Measurements from ENCODE around the gene KCNIP4. TPM values are rescaled to one million over a fixed set of nuclear protein-coding genes. Genes with fewer than 3 reads are reported as not detected.
A peak's percentile ranks its signal among the peaks of the same experiment; 100 is the strongest.

The KCNIP4 gene
- total and polyA plus RNA-seq, 10 donors, result not detected

DNA sequence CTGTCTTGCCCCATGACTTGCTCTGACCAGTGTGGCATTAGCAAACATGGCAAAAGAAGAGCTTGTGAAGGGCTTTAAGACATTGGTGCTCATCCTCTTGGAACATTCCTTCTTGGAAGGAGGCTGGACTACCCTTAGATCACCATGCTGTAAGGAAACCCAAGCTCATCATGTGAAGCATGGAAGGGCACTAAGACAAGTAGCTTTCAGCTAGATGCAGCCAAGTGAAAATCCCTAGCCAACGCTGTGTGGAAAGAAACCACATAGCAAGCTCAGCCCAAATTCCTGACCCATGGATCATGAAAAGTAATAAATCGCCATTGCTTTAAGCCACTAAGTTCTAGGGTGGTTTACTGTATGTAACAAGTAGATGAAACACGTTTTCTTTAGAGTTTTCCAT lies 1260.7 kb downstream of the KCNIP4 start:
- TF ChIP-seq POLR2A (IDR thresholded peaks at IDR 0.05) (no peak), POLR2AphosphoS5 (IDR thresholded peaks at IDR 0.05) (no peak), CTCF (IDR thresholded peaks at IDR 0.05 in 8 of 11, conservative IDR thresholded peaks at IDR 0.05 in 3 of 11) (no peak)
- 58 to 67% (median 63%) methylated on average over 3 of the region's 3 CpGs for WGBS, 5 donors

DNA sequence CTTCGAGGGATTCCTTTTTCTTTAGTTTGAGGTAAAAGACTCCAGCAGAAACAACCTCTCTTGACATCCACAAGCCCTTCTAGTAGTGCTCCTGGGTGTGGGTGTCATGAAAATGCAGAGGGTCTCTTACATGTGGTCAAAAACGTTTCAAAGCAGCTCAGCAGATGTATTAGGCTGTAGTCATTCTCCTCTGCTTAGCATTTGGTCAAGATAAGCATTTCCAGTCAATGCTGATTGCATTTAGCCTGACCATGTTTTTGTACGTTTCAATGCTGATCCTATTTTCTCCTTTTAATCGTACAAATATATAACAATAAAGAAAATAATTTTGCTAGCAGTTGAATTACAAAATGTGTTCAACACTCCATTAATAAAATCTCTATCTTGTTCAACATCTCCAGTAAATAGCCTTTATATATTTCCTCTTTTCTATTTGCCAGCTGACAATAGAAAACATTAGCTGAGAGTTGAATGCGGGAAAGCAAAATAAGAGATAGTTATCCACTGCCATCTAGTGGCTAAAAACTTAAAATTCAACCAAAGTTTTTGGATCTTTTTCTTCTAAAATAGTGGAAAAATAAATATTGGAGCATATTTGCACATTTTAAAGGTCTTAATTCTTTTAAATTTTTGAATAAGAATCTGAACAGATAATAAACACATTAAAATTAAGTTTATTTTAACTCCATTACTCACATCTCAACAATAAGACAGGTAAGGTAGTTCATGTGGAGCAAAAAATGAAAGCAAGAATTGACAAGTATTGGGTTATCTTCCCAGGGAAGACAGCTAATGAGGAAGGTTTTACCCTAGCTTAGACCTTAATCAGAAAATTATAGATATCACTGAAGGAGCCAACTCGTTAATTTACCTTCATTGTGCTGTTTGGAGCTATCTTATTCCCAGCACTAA lies 1263.5 kb downstream of the KCNIP4 start:
- TF ChIP-seq POLR2A (IDR thresholded peaks at IDR 0.05), result no peak
- TF ChIP-seq POLR2AphosphoS5 (IDR thresholded peaks at IDR 0.05), result no peak
- peak in 9 of 11 experiments; percentile 18 to 64 (median 53) for TF ChIP-seq CTCF (IDR thresholded peaks at IDR 0.05 in 8 of 11, conservative IDR thresholded peaks at IDR 0.05 in 3 of 11)
- H3K9me3 ChIP-seq, result no peaks in the 10 kb centered on the region
- no peak overlapping the region for H3K4me3 ChIP-seq
- H3K27ac ChIP-seq, result no peak overlapping the region
- intact Hi-C loops (cut with DNase I; ENCODE audit: low total_unique reads), result loop anchor here (5.0 to 10.0 kb wide), 2 partner anchors 260 to 1993 kb away; no protein-coding TSS in a partner anchor
- peaks cover 0 to 8% (median 0%) of the 10 kb centered on the region in 6 donors for H3K4me1 ChIP-seq
- no peak for DNase-seq
- H3K27me3 ChIP-seq (replicated peaks in 1 of 7), result no peaks in the 10 kb centered on the region
- 34 to 39% (median 35%) methylated on average over 6 of the region's 6 CpGs for WGBS, 5 donors
- no peaks in the 10 kb centered on the region for H3K36me3 ChIP-seq

More for the DNA sequence above, 1260.7 kb downstream of the KCNIP4 start:
- Histone ChIP-seq H3K27ac (no peak overlapping the region), H3K27me3 (replicated peaks in 1 of 7) (no peaks in the 10 kb centered on the region), H3K36me3 (no peaks in the 10 kb centered on the region), H3K4me1 (peaks cover 0 to 8% (median 0%) of the 10 kb centered on the region in 6 donors), H3K4me3 (no peak overlapping the region), H3K9me3 (no peaks in the 10 kb centered on the region)
- intact Hi-C loops (cut with DNase I; ENCODE audit: low total_unique reads), result loop anchor here (10.0 kb wide), 1 partner anchor 263 kb away; no protein-coding TSS in a partner anchor
- DNase-seq, result no peak

GRCh38 chr4:20683766-20684165 lies 1264.8 kb downstream of the KCNIP4 start:
- H3K4me3 ChIP-seq, result no peak overlapping the region
- H3K4me1 ChIP-seq, result peaks cover 0 to 8% (median 0%) of the 10 kb centered on the region in 6 donors
- no peak for DNase-seq
- WGBS, 5 donors, result 78 to 91% (median 87%) methylated on average over 3 of the region's 3 CpGs
- no peaks in the 10 kb centered on the region for H3K36me3 ChIP-seq
- TF ChIP-seq CTCF (IDR thresholded peaks at IDR 0.05 in 8 of 11, conservative IDR thresholded peaks at IDR 0.05 in 3 of 11), result no peak
- TF ChIP-seq POLR2AphosphoS5 (IDR thresholded peaks at IDR 0.05), result no peak
- TF ChIP-seq POLR2A (IDR thresholded peaks at IDR 0.05), result no peak
- H3K27me3 ChIP-seq (replicated peaks in 1 of 7), result peaks cover 0 to 2% (median 0%) of the 10 kb centered on the region in 7 donors
- no peak overlapping the region for H3K27ac ChIP-seq
- H3K9me3 ChIP-seq, result no peaks in the 10 kb centered on the region
- intact Hi-C loops (cut with DNase I; ENCODE audit: low total_unique reads), result loop anchor here (5.0 to 10.0 kb wide), 2 partner anchors 259 to 1991 kb away; no protein-coding TSS in a partner anchor

- no peak for DNase-seq
- H3K27me3 ChIP-seq (replicated peaks in 1 of 7), result peaks cover 0 to 3% (median 0%) of the 10 kb centered on the region in 7 donors
- no peaks in the 10 kb centered on the region for H3K36me3 ChIP-seq
- 85 to 93% (median 91%) methylated on average over 3 of the region's 3 CpGs for WGBS, 5 donors
- intact Hi-C loops (cut with DNase I; ENCODE audit: low total_unique reads), result loop anchor here (5.0 to 10.0 kb wide), 2 partner anchors 258 to 1991 kb away; no protein-coding TSS in a partner anchor
- peaks cover 0 to 8% (median 0%) of the 10 kb centered on the region in 6 donors for H3K4me1 ChIP-seq
- no peak overlapping the region for H3K4me3 ChIP-seq
- no peak overlapping the region for H3K27ac ChIP-seq
- no peaks in the 10 kb centered on the region for H3K9me3 ChIP-seq
- TF ChIP-seq CTCF (IDR thresholded peaks at IDR 0.05 in 8 of 11, conservative IDR thresholded peaks at IDR 0.05 in 3 of 11) (no peak), POLR2AphosphoS5 (IDR thresholded peaks at IDR 0.05) (no peak), POLR2A (IDR thresholded peaks at IDR 0.05) (no peak)
Observed at GRCh38 chr4:20682853-20683252, 1265.7 kb downstream of the KCNIP4 start.
